Retina (tissue), 1 donor: ENCODE results near the gene CYP3A4.
"Not testable (repeated sequence)": the region's sequence is repeated elsewhere in the genome, so short reads cannot be mapped to it uniquely, and the experiment has no call there.

ENCODE experiments used
- DNase-seq: peaks from one replicate; pipeline ENCODE4 v3.0.0-alpha.2; 2016

CYP3A4 gene

GRCh38 chr7:99751322-99752052, 32.5 kb downstream of the CYP3A4 start:
- not testable (repeated sequence) for DNase-seq

DNA sequence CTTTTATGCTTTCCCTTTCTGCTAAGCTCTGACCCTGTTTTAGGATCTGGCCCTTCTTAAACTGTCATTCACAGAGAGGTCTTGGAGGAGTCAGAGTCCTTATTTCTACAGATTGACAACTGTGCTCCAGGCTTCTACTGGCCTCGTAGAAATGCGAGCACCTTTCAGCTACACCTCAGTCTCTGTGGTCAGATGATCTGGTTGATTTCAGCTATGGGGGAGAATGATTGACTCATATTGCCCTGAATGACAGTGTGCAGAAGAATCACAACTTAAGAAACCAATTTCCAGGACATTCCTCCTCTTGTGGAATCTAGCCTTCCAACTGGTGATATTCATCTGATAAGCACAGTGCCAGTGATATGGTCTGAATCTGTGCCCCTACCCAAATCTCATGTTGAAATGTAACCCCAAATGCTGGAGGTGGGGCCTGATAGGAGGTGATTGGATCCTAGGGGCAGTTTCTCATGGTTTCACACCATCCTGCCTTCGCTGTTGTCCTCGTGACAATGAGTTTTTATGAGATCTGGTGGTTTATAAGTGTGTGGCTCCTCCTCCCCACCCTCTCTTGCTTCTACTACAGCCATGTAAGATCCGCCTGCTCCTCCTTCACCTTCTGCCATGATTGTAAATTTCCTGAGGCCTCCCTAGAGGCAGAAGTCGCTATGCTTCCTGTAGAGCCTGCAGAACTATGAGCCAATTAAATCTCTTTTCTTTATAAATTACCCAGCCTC, 35.0 kb downstream of the CYP3A4 start:
- no peak for DNase-seq

- DNase-seq: not testable (repeated sequence)
Observed at GRCh38 chr7:99746915-99747314, 37.1 kb downstream of the CYP3A4 start.

- DNase-seq: not testable (repeated sequence)
Observed at GRCh38 chr7:99745395-99745794, 38.6 kb downstream of the CYP3A4 start.

GRCh38 chr7:99742737-99743394, 41.1 kb downstream of the CYP3A4 start:
- no peak for DNase-seq

DNA sequence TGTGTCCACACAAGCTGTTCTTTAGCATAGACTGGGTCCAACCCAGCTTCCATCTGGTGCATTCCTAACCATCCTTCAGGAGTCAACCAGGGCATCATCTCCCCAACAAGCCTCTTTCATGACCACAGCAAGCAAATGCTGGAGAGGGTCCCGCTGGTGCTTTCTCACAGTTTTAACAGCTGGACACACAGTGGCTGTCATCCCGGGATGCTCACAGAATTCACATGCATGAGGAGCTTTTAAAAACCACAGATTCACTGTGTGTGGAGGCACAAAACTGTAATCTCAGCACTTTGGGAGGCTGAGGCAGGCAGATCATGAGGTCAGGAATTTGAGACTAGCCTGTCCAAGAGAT, 42.6 kb downstream of the CYP3A4 start:
- DNase-seq: no peak

GRCh38 chr7:99740573-99741440, 43.2 kb downstream of the CYP3A4 start:
- no peak for DNase-seq

- no peak for DNase-seq
Observed at GRCh38 chr7:99739699-99740572, 44.0 kb downstream of the CYP3A4 start.

DNA sequence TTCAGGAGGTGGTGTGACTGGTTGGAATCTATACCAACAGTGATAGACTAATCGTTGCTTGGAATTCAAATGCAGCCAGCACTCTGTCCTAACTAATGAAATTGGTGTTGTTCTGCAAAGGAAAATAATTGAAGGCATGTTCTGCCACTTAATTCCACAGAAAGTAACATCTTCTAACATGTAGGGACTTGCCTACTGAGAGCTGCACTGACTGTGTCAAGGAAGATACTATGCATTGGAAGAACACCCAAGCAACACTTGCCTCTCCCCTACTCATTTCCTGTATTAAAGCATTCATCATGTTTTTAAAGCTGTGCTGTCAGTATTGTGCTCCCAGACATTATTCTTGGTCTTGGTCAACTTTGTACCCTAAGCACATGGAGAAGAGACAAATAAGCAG, 46.3 kb downstream of the CYP3A4 start:
- DNase-seq: no peak

DNA sequence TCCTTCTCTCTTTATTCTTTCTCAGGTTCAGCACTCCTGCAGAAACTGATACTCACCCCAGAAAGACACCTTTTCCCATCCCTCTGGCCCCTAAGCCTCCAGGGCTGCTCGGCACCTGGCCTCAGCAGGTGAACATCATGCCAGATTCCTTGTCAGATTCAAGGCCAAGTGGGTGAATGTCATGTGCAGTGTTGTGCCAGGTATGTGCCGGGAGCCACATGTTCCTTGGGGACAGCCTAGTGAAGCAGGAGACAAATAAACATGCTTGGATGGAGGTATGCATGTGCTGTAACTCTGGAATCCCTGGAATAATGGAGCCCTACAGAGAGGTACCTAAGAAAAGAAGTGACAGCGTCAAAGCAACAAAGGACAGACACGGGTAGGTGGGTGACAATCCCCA, 47.3 kb downstream of the CYP3A4 start:
- not testable (repeated sequence) for DNase-seq

DNA sequence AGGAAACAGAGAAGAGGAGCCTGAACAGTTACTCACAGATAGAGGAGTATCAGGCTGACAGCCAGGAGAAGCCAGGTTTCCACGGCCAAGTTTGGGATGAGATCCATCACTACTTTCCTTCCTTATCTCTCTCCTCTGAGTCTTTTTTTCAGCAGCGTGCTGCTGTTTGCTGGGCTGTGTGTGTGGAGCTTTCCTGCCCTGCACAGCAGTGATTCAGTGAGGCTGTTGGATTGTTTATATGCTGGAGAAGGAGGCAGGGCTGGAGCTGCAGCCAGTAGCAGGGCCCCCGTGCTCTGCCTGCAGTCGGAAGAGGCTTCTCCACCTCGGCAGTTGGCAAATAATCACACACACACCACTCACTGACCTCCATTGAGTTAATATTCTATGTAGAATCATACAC, 49.0 kb downstream of the CYP3A4 start, which contains the start of gene CYP3A7:
Gene CYP3A7, minus strand, starts transcription at position 210 of the 400 bp plus-strand sequence. Its CDS starts 103 bp downstream, at position 107.
- DNase-seq: no peak

GRCh38 chr7:99733448-99733847, 50.5 kb downstream of the CYP3A4 start:
- no peak for DNase-seq

GRCh38 chr7:99733003-99733402, 51.0 kb downstream of the CYP3A4 start:
- DNase-seq: no peak

GRCh38 chr7:99731638-99732374, 52.2 kb downstream of the CYP3A4 start:
- DNase-seq: no peak

DNA sequence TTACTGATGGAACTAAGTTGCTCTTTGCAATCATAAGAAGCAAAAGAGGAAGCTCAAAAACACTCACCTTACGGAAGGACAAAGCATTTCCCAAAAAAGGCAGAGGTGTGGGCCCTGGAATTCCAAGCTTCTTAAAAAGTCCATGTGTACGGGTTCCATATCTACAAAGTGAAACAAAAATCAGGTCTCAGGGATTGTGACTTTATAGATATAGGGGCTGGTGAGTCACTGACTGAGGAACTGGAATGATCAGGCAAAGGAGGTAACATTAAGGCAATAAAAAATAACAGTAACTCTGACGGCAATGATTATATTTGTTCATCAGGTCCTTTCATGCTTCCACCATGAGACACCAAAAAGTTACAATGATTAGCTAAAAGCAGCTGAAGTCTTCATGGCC, 53.0 kb downstream of the CYP3A4 start:
- DNase-seq: no peak

- no peak for DNase-seq
Observed at GRCh38 chr7:99730238-99730810, 53.7 kb downstream of the CYP3A4 start.

- no peak for DNase-seq
Observed at GRCh38 chr7:99729486-99730237, 54.3 kb downstream of the CYP3A4 start.

DNA sequence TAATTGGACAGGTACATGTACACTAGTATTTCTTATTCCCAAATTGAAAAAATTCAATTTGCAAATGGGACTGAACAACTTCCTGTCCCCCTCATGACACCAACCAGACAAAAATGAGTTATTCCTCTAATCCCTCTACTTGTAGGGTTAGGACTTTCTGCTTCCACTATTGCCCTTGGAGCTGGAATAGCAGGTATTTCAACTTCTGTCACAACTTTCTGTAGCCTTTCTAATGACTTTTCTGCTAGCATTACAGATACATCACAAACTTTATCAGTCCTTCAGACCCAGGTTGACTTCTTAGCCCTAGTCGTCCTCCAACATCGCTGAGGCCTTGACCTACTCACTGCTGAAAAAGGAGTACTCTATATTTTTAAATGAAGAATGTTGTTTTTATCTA, 55.4 kb downstream of the CYP3A4 start:
- no peak for DNase-seq

DNA sequence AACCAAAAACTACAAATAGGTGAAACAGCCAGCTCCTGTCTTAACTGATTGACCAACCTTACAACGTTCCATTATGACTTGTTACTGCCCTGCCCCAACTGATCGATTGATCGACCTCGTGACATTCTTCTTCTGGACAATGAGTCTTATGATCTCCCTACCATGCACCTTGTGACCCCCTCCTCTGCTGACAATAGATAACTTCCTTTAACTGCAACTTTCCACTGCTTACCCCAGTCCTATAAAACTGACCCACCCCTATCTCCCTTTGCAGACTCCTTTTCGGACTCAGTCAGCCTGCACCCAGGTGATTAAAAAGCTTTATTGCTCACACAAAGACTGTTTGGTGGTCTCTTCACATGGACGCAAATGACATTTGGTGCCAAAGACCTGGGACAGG, 60.8 kb downstream of the CYP3A4 start:
- DNase-seq: not testable (repeated sequence)
